Measurements from ENCODE around the gene CDH4.

Gene CDH4

DNA sequence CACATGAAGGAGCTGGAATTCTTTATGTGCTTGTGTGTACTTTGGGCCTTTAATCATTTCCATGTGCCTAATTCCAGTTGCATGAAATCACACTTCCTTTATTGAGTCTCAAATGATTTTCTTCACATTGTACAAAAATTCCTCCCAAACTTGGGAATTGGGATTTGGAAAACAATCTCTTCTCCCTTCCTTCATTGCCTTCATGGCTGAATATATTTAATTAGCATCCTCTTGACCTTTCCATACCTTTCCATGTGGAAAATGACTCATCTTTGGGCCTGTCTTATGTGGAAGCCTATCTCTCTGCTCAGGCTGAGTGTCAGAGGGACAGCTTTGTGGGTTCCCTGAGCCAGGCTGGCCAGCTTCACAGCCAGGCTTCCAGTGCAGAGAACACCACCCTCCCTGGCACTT, 33.0 kb upstream of the CDH4 start:
- no peak overlapping the region for H3K4me3 ChIP-seq (ENCODE audit: low read depth, low read length)
- TF ChIP-seq, protein P1, sequence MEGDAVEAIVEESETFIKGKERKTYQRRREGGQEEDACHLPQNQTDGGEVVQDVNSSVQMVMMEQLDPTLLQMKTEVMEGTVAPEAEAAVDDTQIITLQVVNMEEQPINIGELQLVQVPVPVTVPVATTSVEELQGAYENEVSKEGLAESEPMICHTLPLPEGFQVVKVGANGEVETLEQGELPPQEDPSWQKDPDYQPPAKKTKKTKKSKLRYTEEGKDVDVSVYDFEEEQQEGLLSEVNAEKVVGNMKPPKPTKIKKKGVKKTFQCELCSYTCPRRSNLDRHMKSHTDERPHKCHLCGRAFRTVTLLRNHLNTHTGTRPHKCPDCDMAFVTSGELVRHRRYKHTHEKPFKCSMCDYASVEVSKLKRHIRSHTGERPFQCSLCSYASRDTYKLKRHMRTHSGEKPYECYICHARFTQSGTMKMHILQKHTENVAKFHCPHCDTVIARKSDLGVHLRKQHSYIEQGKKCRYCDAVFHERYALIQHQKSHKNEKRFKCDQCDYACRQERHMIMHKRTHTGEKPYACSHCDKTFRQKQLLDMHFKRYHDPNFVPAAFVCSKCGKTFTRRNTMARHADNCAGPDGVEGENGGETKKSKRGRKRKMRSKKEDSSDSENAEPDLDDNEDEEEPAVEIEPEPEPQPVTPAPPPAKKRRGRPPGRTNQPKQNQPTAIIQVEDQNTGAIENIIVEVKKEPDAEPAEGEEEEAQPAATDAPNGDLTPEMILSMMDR (IDR thresholded peaks at IDR 0.05; ENCODE audit: low read depth, low read length), result no peak

DNA sequence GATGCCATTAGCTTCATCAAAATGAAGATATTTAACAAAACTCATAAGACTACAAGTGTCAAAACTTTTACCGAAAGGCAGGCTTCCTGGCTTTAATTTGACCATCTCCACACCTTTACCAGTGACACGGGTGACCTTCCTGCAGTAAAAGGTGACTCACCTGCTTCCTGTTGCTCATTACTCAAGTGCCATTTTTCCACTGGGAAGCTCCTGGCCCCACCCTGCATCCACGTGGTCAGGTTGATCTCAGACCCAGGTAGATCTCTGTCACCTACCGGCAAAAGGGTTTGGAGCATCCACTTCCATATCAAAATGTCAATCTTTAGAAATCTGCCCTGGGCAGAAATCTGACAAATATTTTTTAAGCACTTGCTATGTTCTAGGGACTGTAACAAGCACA, 31.9 kb upstream of the CDH4 start:
- TF ChIP-seq, protein P1 (IDR thresholded peaks at IDR 0.05; ENCODE audit: low read depth, low read length), result no peak
- no peak overlapping the region for H3K4me3 ChIP-seq (ENCODE audit: low read depth, low read length)

GRCh38 chr20:61220626-61221325, 31.3 kb upstream of the CDH4 start:
- TF ChIP-seq, protein P1 (IDR thresholded peaks at IDR 0.05; ENCODE audit: low read depth, low read length), result no peak
- no peak overlapping the region for H3K4me3 ChIP-seq (ENCODE audit: low read depth, low read length)

DNA sequence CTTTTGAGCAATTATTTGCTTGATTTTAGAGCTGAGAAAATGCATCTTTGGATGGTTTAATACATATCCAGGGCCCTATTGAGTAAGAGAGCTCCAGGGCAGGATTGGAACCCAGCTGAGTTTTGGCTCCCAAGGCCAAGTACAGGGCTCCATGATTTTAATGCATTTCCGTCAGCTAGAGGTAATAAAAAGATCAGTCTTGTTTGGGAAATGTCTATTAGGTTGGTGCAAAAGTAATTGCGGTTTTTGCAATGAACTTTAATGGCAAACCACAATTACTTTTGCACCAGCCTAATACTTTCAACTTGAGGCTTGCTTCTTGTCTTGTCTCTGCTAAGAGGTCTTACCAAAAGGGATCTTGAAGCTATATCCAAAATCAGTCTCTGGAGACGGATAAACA, 29.4 kb upstream of the CDH4 start:
- TF ChIP-seq, protein P1 (IDR thresholded peaks at IDR 0.05; ENCODE audit: low read depth, low read length), result no peak
- H3K4me3 ChIP-seq (ENCODE audit: low read depth, low read length), result no peak overlapping the region

DNA sequence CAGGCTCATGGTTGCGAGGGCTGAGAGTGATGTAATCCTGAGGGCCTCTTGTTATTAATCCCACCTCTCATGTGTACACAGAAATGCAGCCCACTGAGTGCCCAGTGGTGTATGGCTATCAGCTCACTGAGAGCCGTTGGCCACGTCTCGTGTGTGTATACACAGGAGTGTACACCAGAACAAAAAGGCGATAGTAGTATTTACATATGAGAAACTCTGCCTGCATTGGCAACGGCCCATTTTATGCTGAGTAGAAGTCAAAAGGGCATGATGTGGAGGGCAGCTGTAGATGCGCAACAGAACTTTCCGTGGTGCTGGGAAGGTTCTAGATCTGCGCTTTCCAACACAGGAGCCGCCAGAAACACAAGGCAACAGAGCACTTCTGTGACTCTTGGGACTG, 28.9 kb upstream of the CDH4 start:
- H3K4me3 ChIP-seq (ENCODE audit: low read depth, low read length), result no peak overlapping the region
- TF ChIP-seq, protein P1 (IDR thresholded peaks at IDR 0.05; ENCODE audit: low read depth, low read length), result no peak

DNA sequence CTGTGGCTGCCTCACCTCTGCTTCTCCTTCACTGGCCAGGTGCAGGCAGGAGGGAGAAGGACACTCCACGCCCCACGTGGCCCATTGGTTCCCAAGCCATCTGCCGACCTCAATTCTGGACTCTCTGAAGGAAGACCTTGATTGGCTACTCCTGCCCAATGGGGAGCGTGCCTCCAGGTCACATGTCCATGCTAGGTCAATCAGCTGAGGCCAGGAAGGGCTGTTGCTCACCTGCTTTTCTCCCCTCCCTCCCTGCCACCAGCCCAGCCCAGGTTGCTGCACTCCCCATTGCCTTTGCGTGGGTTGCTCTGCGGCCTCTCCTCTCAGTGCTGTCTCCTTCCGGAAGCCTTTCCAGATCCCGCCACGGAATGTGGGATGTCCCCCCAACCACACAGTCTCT, 21.9 kb upstream of the CDH4 start:
- H3K4me3 ChIP-seq (ENCODE audit: low read depth, low read length), result no peak overlapping the region
- TF ChIP-seq, protein P1 (IDR thresholded peaks at IDR 0.05; ENCODE audit: low read depth, low read length), result no peak

DNA sequence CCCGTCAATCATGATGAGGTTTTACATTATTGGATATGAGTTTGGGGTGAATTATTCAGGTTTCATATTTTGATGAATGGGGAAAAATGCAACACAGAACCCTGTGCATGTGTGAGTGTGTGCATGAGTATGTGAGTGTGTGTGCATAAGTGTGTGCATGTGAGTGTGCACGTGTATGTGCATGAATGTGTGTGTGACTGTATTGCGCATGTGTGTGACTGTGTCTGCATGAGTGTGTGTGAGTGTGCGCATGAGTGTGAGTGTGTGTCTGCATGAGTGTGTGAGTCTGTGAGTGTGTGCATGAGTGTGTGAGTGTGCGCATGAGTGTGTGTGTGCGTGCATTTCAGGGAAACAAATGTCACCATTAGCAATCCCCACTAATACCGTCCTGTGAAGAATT, 18.5 kb upstream of the CDH4 start:
- TF ChIP-seq, protein P1 (IDR thresholded peaks at IDR 0.05; ENCODE audit: low read depth, low read length), result no peak
- H3K4me3 ChIP-seq (ENCODE audit: low read depth, low read length), result no peak overlapping the region
